Transverse colon (tissue), 4 donors: ENCODE measurements around the gene FOSL1.

Source experiments
- EP300 ChIP-seq: sonication (generic); formaldehyde crosslinking; IDR thresholded peaks from one replicate; pipeline ENCODE4 v1.6.1; 2017; ENCODE audit warnings: antibody characterized with exemption, low read depth
- POLR2A ChIP-seq: fragments of 450-650 bp; IDR thresholded peaks from one replicate; pipeline ENCODE4 v1.6.1; 2016; ENCODE audit warnings: antibody characterized with exemption, mild to moderate bottlenecking, moderate library complexity
- POLR2AphosphoS5 ChIP-seq, 3 donors: sonication (generic); formaldehyde crosslinking; IDR thresholded peaks; one replicate each; pipeline ENCODE4 v1.6.1; 2016; ENCODE audit warnings: antibody characterized with exemption in 3 of 3
- TF ChIP-seq, protein P1 (sequence below), 5 experiments: fragments of 200-600 bp in 3 of 5; fragments of 450-650 bp in 2 of 5; sonication (generic) in 3 of 5; IDR thresholded peaks; 1 replicate in 2 of 5; 2 replicates in 3 of 5; pipeline ENCODE4 v1.5.1; 2016 to 2017; ENCODE audit warnings: antibody characterized with exemption in 5 of 5, inconsistent platforms in 3 of 5, mild to moderate bottlenecking in 2 of 5, moderate library complexity in 1 of 5

GRCh38 chr11:65886826-65887722 is 13.1 kb downstream of the FOSL1 start:
- TF ChIP-seq, protein P1, sequence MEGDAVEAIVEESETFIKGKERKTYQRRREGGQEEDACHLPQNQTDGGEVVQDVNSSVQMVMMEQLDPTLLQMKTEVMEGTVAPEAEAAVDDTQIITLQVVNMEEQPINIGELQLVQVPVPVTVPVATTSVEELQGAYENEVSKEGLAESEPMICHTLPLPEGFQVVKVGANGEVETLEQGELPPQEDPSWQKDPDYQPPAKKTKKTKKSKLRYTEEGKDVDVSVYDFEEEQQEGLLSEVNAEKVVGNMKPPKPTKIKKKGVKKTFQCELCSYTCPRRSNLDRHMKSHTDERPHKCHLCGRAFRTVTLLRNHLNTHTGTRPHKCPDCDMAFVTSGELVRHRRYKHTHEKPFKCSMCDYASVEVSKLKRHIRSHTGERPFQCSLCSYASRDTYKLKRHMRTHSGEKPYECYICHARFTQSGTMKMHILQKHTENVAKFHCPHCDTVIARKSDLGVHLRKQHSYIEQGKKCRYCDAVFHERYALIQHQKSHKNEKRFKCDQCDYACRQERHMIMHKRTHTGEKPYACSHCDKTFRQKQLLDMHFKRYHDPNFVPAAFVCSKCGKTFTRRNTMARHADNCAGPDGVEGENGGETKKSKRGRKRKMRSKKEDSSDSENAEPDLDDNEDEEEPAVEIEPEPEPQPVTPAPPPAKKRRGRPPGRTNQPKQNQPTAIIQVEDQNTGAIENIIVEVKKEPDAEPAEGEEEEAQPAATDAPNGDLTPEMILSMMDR (IDR thresholded peaks at IDR 0.05): no peak
- no peak for TF ChIP-seq POLR2A
- TF ChIP-seq POLR2AphosphoS5 (IDR thresholded peaks at IDR 0.05): no peak
- no peak for TF ChIP-seq EP300
